NT2/D1 (cell line): ENCODE results near the gene B3GALT6.

Experiments used
- SUZ12 ChIP-seq: IDR thresholded peaks from 2 replicates; pipeline ENCODE4 v1.6.1; 2011; ENCODE audit not compliant: insufficient read length, insufficient read depth; ENCODE audit errors: extremely low read depth
- YY1 ChIP-seq: IDR thresholded peaks from 2 replicates; pipeline ENCODE4 v1.6.1; 2011; ENCODE audit not compliant: insufficient read length, insufficient read depth
- ZNF274 ChIP-seq: IDR thresholded peaks from 2 replicates; pipeline ENCODE4 v1.6.1; 2011; ENCODE audit warnings: mild to moderate bottlenecking, low read depth, low read length

- no peak for TF ChIP-seq YY1
- TF ChIP-seq ZNF274 = no peak
- no peak for TF ChIP-seq SUZ12
Measured at GRCh38 chr1:1223321-1223720, 8.7 kb upstream of the B3GALT6 start.
